Breast epithelium (tissue), 4 donors: ENCODE measurements around the gene GLYATL3. TPM values are rescaled to one million over a fixed set of nuclear protein-coding genes. Genes with fewer than 3 reads are reported as not detected.

Experiments used
- DNase-seq, 2 donors: peaks; one replicate each; pipeline ENCODE4 v3.0.0-alpha.2; 2019; ENCODE audit warnings: low spot score in 2 of 2
- H3K27ac ChIP-seq, 2 donors: fragments of 200-600 bp; sonication (generic) in 1 of 2; one replicate each; pipeline ENCODE4 v1.5.1; 2016 to 2019; ENCODE audit warnings: mild to moderate bottlenecking in 1 of 2
- H3K27me3 ChIP-seq, 2 donors: fragments of 200-600 bp; sonication (generic) in 1 of 2; one replicate each; pipeline versions ENCODE4 v1.5.1 to v1.6.0; 2017 to 2019; ENCODE audit warnings: control low read depth in 1 of 2, mild to moderate bottlenecking in 1 of 2
- H3K36me3 ChIP-seq: fragments of 200-600 bp; one replicate; pipeline ENCODE4 v1.5.1; 2019
- H3K4me1 ChIP-seq, 2 donors: fragments of 200-600 bp; sonication (generic); one replicate each; pipeline ENCODE4 v1.5.1; 2016 to 2019; ENCODE audit warnings: control low read depth in 1 of 2
- H3K4me3 ChIP-seq, 3 donors: fragments of 200-600 bp; sonication (generic); 1 replicate in 2 of 3; 2 replicates in 1 of 3; pipeline ENCODE4 v1.5.1; 2016 to 2019; ENCODE audit warnings: mild to moderate bottlenecking in 3 of 3, moderate library complexity in 2 of 3
- H3K9me3 ChIP-seq, 2 donors: fragments of 200-600 bp; sonication (generic) in 1 of 2; one replicate each; pipeline ENCODE4 v1.5.1; 2016 to 2019; ENCODE audit warnings: control low read depth in 1 of 2
- CTCF ChIP-seq, 3 donors: fragments of 450-650 bp; IDR thresholded peaks; one replicate each; pipeline ENCODE4 v1.5.1; 2016 to 2017; ENCODE audit warnings: antibody characterized with exemption in 3 of 3, mild to moderate bottlenecking in 3 of 3, moderate library complexity in 3 of 3
- POLR2A ChIP-seq: fragments of 450-650 bp; IDR thresholded peaks from one replicate; pipeline ENCODE4 v1.6.1; 2016; ENCODE audit warnings: antibody characterized with exemption, mild to moderate bottlenecking, moderate library complexity
- POLR2AphosphoS5 ChIP-seq, 3 donors: sonication (generic); formaldehyde crosslinking; IDR thresholded peaks; one replicate each; pipeline ENCODE4 v1.6.1; 2017; ENCODE audit warnings: antibody characterized with exemption in 3 of 3
- intact Hi-C: fragments of 100-400 bp; cut with DNase I; formaldehyde crosslinking; loops from one replicate; pipeline ENCODE4 v1.15.1; 2023; ENCODE audit warnings: low total_unique reads
- total RNA-seq, 3 donors: library from RNA; depleted of rRNA; stranded (reverse); fragments of >200 nt; gene quantifications; one replicate each; pipeline ENCODE4 v1.1.0, GENCODE V29; 2016

Gene GLYATL3
- total RNA-seq, 3 donors from 2014 or later, result not detected

GRCh38 chr6:49499126-49499525 lies 597 bp upstream of the GLYATL3 start:
- Histone ChIP-seq H3K27me3 (no peaks in the 10 kb centered on the region), H3K27ac (no peak overlapping the region), H3K9me3 (no peaks in the 10 kb centered on the region), H3K4me1 (no peaks in the 10 kb centered on the region), H3K4me3 (no peak overlapping the region), H3K36me3 (no peaks in the 10 kb centered on the region)
- no peak for DNase-seq
- no peak for TF ChIP-seq POLR2A
- TF ChIP-seq POLR2AphosphoS5 (IDR thresholded peaks at IDR 0.05), result no peak
- no peak for TF ChIP-seq CTCF (IDR thresholded peaks at IDR 0.05)
- intact Hi-C loops, result no loop called here

- Histone ChIP-seq H3K9me3 (no peaks in the 10 kb centered on the region), H3K4me1 (no peaks in the 10 kb centered on the region), H3K36me3 (no peaks in the 10 kb centered on the region), H3K4me3 (no peak overlapping the region), H3K27ac (no peak overlapping the region), H3K27me3 (no peaks in the 10 kb centered on the region)
- no peak for DNase-seq
- intact Hi-C loops, result no loop called here
- TF ChIP-seq CTCF (IDR thresholded peaks at IDR 0.05) (no peak), POLR2AphosphoS5 (IDR thresholded peaks at IDR 0.05) (no peak), POLR2A (no peak)
Measured at GRCh38 chr6:49504666-49505065, 4.9 kb downstream of the GLYATL3 start.

- no peaks in the 10 kb centered on the region for H3K36me3 ChIP-seq
- H3K4me3 ChIP-seq, result no peak overlapping the region
- no peak for TF ChIP-seq CTCF (IDR thresholded peaks at IDR 0.05)
- no peak overlapping the region for H3K27ac ChIP-seq
- no peaks in the 10 kb centered on the region for H3K4me1 ChIP-seq
- no peak for DNase-seq
- H3K9me3 ChIP-seq, result no peaks in the 10 kb centered on the region
- no peaks in the 10 kb centered on the region for H3K27me3 ChIP-seq
- intact Hi-C loops, result no loop called here
Measured at GRCh38 chr6:49506569-49507111, 6.9 kb downstream of the GLYATL3 start.

GRCh38 chr6:49509342-49509741 lies 9.6 kb downstream of the GLYATL3 start:
- Histone ChIP-seq H3K9me3 (no peaks in the 10 kb centered on the region), H3K36me3 (no peaks in the 10 kb centered on the region), H3K27me3 (no peaks in the 10 kb centered on the region), H3K27ac (no peak overlapping the region), H3K4me3 (no peak overlapping the region), H3K4me1 (no peaks in the 10 kb centered on the region)
- TF ChIP-seq POLR2A, result no peak
- no peak for TF ChIP-seq POLR2AphosphoS5 (IDR thresholded peaks at IDR 0.05)
- no peak for TF ChIP-seq CTCF (IDR thresholded peaks at IDR 0.05)
- intact Hi-C loops, result no loop called here
- no peak for DNase-seq

GRCh38 chr6:49513153-49513989 lies 13.6 kb downstream of the GLYATL3 start:
- Histone ChIP-seq H3K4me1 (no peaks in the 10 kb centered on the region), H3K27ac (no peak overlapping the region), H3K36me3 (no peaks in the 10 kb centered on the region), H3K9me3 (no peaks in the 10 kb centered on the region), H3K27me3 (no peaks in the 10 kb centered on the region), H3K4me3 (no peak overlapping the region)
- intact Hi-C loops, result no loop called here
- no peak for DNase-seq
- TF ChIP-seq POLR2A (no peak), CTCF (IDR thresholded peaks at IDR 0.05) (no peak), POLR2AphosphoS5 (IDR thresholded peaks at IDR 0.05) (no peak)
